Measurements from ENCODE around the gene EML5.

GRCh38 chr14:88825078-88825458, 32.3 kb upstream of the EML5 start:
- TF ChIP-seq POLR2A (IDR thresholded peaks at IDR 0.05; ENCODE audit: extremely low read depth, insufficient read length): no peak
- no peak for TF ChIP-seq CTCF (IDR thresholded peaks at IDR 0.05; ENCODE audit: low read depth, low read length)
